ENCODE results near the gene TUBA4A.

- TF ChIP-seq CTCF (IDR thresholded peaks at IDR 0.05) (no peak), POLR2A (IDR thresholded peaks at IDR 0.05) (no peak), EP300 (IDR thresholded peaks at IDR 0.05) (no peak)
Observed at GRCh38 chr2:219244789-219245147, 8.9 kb downstream of the TUBA4A start.

Measured in tibial nerve (tissue), 4 donors.